Right hindlimb (tissue), 1 donor: Measurements from ENCODE around the gene PEX26.
"Not testable (repeated sequence)": the region's sequence is repeated elsewhere in the genome, so short reads cannot be mapped to it uniquely, and the experiment has no call there.

ENCODE experiments used
- DNase-seq: peaks from one replicate; pipeline ENCODE4 v3.0.0-alpha.2; 2018

The PEX26 gene

GRCh38 chr22:18121954-18122554 lies 44.3 kb downstream of the PEX26 start:
- DNase-seq: no peak

DNA sequence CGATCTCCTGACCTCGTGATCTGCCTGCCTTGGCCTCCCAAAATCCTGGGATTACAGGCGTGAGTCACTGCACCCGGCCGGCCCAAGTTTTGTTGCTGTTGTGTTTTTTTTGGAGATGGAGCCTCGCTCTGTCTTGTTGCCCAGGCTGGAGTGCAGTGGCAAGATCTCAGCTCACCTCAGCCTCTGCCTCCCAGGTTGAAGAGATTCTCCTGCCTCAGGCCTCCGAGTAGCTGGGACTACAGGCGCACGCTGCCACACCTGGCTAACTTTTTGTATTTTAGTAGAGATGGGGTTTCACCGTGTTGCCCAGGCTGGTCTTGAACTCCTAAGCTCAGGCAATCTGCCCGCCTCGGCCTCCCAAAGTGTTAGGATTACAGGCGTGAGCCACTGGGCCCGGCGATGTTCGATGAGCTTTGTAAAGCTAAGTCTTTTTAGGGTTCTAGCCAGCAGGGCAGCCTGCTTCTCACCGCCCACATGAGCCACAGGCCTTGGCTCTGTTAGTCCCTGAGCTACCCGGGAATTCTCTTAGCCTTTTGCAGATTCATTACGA lies 45.8 kb downstream of the PEX26 start:
- DNase-seq: not testable (repeated sequence)

GRCh38 chr22:18126606-18127005 lies 48.8 kb downstream of the PEX26 start:
- DNase-seq: no peak

DNA sequence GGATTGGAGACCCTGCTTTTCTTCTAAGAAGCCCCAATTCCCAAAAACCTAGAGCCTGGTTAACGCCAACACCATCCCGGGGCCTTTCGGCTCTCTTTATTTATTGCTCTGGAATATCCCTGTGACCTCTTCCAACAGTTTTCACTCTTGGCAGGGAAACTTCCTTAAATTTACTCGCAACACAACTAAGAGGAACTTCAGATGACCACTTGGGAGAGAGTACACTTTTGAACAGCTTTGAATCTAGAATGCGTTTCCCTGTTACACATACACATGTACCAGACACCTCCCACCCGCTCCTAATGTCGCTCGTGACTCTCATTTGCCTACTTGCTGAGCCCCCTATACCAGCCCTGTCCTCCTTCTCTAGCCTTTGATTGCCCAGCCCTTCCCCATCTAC lies 52.2 kb downstream of the PEX26 start:
- DNase-seq: no peak

DNA sequence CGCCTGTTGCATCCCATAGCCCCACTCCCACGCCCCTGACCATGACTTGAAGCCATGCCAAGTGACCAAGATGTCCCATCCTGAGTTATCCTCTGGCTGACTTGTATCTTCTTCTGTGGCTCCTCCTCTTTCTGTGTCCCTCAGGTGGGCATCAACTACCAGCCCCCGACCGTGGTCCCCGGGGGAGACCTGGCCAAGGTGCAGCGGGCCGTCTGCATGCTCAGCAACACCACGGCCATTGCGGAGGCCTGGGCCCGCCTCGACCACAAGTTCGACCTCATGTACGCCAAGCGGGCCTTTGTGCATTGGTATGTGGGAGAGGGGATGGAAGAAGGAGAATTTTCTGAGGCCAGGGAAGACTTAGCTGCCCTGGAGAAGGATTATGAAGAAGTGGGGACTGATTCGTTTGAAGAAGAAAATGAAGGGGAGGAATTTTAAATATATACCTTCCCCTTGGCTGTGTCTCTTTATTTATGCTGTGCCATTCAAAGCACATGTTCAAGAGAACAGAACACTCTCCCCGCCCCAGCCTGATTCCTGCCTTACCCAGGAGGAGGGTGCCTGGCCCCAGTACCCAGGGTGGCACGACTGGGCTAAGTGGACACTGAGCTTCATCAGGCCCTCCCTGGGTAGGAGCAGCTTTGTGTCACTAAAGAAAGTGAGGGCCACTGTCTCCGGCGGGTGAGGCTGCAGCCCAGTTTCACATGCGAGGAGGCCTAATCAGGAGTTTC lies 53.1 kb downstream of the PEX26 start:
- no peak for DNase-seq

GRCh38 chr22:18133452-18133851 lies 55.7 kb downstream of the PEX26 start:
- DNase-seq: no peak

DNA sequence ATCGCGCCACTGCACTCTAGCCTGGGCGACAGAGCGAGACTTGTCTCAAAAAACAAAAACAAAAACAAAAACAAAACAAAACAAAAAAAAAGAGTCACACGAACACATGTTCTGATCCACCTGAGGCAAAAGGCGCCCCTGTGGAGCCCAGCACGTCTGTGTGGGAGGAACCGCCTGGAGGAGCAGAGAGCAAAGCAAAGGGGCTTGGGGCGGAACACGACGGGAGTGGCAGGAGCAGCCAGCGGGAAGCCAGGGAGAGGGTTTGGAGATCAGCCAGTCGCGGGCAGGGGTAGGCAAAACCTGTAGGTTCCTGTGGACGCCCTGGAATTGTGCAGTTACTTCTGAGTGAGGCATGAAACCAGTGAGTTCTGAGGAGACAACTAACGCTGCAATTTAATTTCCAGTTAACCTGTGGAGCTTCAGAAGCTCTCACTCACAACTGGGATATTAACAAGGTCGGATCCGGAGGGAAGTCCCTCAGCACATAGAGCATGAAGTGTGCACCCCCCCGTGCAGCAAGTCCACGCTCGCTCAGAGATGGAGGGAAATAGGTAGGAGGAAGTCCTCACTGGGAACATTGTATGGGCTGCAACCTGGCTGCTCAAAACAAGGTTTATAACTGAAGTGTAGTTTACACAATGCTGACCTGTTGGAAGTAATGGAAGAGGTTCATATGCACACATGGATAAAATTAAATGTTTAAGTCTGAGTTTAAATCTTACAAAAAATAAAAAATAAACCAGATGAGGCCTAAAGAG lies 59.0 kb downstream of the PEX26 start:
- no peak for DNase-seq

GRCh38 chr22:18141004-18141403 lies 63.2 kb downstream of the PEX26 start:
- not testable (repeated sequence) for DNase-seq

DNA sequence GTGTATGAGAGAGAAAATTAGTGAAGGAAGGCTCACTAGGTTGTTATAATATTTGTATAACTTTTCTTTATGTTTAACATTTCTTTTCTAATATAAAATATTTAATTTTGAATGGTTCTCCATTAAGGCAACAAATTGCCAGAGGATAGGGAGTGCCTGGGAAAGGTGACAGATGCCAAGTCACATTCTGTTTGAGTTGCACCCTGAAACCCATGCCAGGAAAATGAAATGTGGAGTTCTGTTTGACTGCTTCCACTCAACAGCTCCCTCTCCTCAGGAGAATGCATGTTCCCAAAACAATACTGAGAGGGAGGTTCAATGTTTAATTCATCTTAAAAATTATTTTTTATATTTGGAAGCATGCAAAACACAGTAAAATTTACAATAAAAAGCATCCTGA lies 66.3 kb downstream of the PEX26 start:
- no peak for DNase-seq

DNA sequence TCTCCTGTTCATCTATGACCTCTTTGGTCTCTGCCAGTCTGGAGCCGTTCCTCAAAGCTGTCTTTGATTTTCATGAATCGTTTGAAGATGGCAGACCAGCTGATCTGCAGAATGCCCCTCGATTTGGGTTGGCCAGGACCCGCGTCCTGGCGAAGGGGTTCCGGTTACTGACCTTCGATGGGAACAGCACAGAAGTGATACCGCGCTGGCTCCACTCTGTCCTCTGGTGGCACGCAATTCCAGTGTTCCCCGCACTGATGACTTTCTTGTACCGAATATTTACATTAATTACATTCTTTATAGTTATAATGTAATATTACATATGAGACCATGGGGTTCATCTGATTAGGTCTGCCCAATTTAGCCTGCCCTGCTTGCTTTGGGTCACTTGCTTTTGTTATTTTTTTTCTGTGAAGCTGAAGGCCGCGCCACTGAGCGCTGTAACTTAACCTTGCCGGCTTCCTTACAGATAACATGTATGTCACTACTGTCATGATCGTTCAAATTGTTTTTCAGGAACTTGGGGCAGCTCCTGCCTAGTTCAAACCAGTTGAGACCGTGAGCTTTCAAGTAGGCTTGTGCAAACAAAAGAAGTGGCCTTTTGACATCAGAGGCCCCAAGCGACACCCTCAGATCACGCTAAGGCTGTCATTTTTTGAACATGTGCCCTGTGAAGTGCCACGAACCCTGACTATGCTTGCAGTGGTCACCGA lies 68.0 kb downstream of the PEX26 start:
- no peak for DNase-seq

DNA sequence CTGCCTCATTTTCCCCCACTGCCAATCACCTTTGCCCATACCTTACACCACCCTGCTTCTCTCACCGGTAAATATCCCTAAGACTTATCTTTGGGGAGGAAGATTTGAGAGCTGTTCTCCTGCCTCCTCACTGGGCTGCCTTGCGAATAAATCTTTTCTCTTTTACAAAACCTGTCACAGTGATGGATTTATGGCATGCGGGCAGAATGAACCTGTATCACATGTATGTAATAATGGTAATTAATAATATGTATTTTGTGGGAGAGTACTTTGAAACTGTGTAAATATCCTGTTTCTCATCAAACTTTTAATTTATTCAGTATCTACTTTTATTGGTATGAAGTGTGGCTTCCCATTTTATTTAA lies 68.6 kb downstream of the PEX26 start:
- DNase-seq: no peak

GRCh38 chr22:18147791-18148190 lies 70.0 kb downstream of the PEX26 start:
- DNase-seq: no peak

DNA sequence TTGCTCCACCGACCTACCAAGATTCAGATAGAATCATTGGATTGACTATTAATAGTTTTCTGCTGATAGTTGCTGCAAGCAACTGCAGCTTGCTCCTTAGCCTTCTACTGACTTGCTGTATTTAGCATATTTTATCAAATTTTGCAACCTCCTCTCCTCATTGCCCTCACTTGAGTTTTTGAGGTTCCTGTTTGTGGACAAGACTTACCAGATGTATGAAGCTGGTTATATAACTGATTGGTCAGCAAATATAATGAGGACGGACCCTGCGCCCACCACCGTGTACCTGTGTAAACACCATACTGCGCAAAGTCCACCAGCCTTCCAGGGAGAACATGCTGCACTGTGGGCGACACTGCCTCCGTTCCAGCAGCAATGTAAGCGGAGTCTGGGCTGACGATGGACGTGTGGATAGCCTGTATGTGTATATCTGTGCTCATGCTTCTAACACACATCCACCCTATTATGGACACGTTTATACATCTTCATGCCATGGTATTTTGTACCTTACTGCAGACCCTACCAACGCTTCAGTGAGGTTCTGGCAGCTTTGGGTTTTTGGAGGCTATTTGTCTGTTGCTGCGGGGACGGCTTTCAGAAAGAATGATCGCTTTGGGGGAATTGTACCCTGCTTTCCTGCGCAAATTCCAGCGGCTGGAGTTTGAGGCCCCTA lies 70.6 kb downstream of the PEX26 start:
- DNase-seq: no peak

GRCh38 chr22:18152519-18152918 lies 74.7 kb downstream of the PEX26 start:
- DNase-seq: no peak

GRCh38 chr22:18154821-18155390 lies 77.1 kb downstream of the PEX26 start:
- DNase-seq: no peak
